Heart right ventricle (tissue), 16 donors: ENCODE results near the gene CAST. TPM values are rescaled to one million over a fixed set of nuclear protein-coding genes. Genes with fewer than 3 reads are reported as not detected.
A peak's percentile ranks its signal among the peaks of the same experiment; 100 is the strongest.

ENCODE experiments used
- ATAC-seq, 8 donors: fragments of 200-7000 bp; cut with Tn5 transposase; one replicate each; pipeline ENCODE4 v1.9.1; 2020; ENCODE audit warnings: mild to moderate bottlenecking in 8 of 8, moderate library complexity in 8 of 8, moderate number of reproducible peaks in 1 of 8
- DNase-seq, 2 donors: peaks; one replicate each; pipeline ENCODE4 v3.0.0-alpha.2; 2020
- H3K27ac ChIP-seq, 10 donors: fragments of 200-600 bp; sonication (generic) in 2 of 10; one replicate each; pipeline versions ENCODE4 v1.5.0 to v1.8.0; 2020 to 2022; ENCODE audit warnings: mild to moderate bottlenecking in 3 of 10
- H3K27me3 ChIP-seq, 7 donors: fragments of 200-600 bp; one replicate each; pipeline ENCODE4 v1.8.0; 2021 to 2022; ENCODE audit warnings: mild to moderate bottlenecking in 2 of 7
- H3K36me3 ChIP-seq, 9 donors: fragments of 200-600 bp; sonication (generic) in 1 of 9; one replicate each; pipeline versions ENCODE4 v1.5.0 to v1.8.0; 2020 to 2022; ENCODE audit warnings: mild to moderate bottlenecking in 2 of 9
- H3K4me1 ChIP-seq, 9 donors: fragments of 200-600 bp; sonication (generic) in 1 of 9; one replicate each; pipeline versions ENCODE4 v1.5.0 to v1.8.0; 2020 to 2022; ENCODE audit warnings: mild to moderate bottlenecking in 4 of 9
- H3K4me3 ChIP-seq, 10 donors: fragments of 200-600 bp; sonication (generic) in 2 of 10; one replicate each; pipeline versions ENCODE4 v1.5.0 to v1.8.0; 2020 to 2022; ENCODE audit warnings: mild to moderate bottlenecking in 7 of 10, moderate library complexity in 2 of 10
- H3K9me3 ChIP-seq, 11 donors: fragments of 200-600 bp in 10 of 11; sonication (generic) in 2 of 11; one replicate each; pipeline versions ENCODE4 v1.5.0 to v1.8.0; 2013 to 2022; ENCODE audit warnings: mild to moderate bottlenecking in 2 of 11, control low read depth in 1 of 11, moderate library complexity in 1 of 11
- CTCF ChIP-seq, 9 donors: fragments of 200-600 bp; sonication (generic) in 2 of 9; IDR thresholded peaks; one replicate each; pipeline versions ENCODE4 v1.5.0 to v1.8.0; 2021 to 2022; ENCODE audit warnings: antibody characterized with exemption in 9 of 9, mild to moderate bottlenecking in 5 of 9, moderate library complexity in 1 of 9
- WGBS, 2 donors: extraction: QIAGEN DNeasy Blood & Tissue Kit; methylation state at CpG; one replicate each; pipeline ENCODE4 v1.1.7; 2013; ENCODE audit warnings: inconsistent platforms in 1 of 2; 5-methylcytosine and 5-hydroxymethylcytosine counted together
- intact Hi-C, 10 donors: fragments of 100-400 bp; cut with DNase I; formaldehyde crosslinking; loops; one replicate each; pipeline versions ENCODE4 v1.11.1 to v1.14.2; 2022
- polyA plus RNA-seq, 2 donors: library from polyadenylated mRNA; stranded (reverse); fragments of 200-250 nt; gene quantifications; one replicate each; pipeline ENCODE4 v1.2.3, GENCODE V29; 2013
- total RNA-seq, 10 donors: library from RNA; stranded (reverse); fragmentation: NEBNext Ultra II Directional in 3 of 10; extraction: Animal tissue kit (Norgen Biotek cat#: 25700) in 3 of 10; gene quantifications; one replicate each; pipeline versions ENCODE4 v1.2.1 to v1.2.4, GENCODE V29; 2021 to 2023
- donor health status: Arrhythmogenic right ventricular cardiomyopathy.
- donor health status: ischemic (EF 13 %, LVEDD 7.1; RV severe dilation, severe dysfunction).
- donor health status: healthy with polysubstance abuse.
- donor health status: DM: no; HTN: yes; CAD: no.
- donor health status: DM: no; HTN: no; CAD: no.
- donor health status: ischemic (EF 25% LVEDD 6.9; RV normal size, moderate dysfunction).
- donor health status: ischemic (EF 25% LVEDD 5.7; RV mildly dilated, moderate dysfunction).
- donor health status: healthy.
- donor health status: DM: yes; HTN: yes; CAD: no.
- donor health status: Ischemic cardiomyopathy.
- donor health status: ischemic (EF 35%, LVEDD 5.7; RV mildly dilated, moderate dysfunction).
- donor health status: nonischemic (EF 11% LVEDD 7.7; RV severe dilation, severe dysfunction).
- donor health status: DM: yes; HTN: yes; CAD: no.
- donor health status: PGD.
- donor health status: ischemic (EF 29% LVEDD 5.4; RV normal size, mild dysfunction).
- donor health status: nonischemic (EF 23%, LVEDD 6.1; RV moderate dilation, normal function).

Gene CAST
- total and polyA plus RNA-seq, 12 donors: 174 to 783 (median 488) TPM

GRCh38 chr5:96699186-96699820, 37.1 kb downstream of the CAST start:
- 55 to 65% methylated on average over 3 of the region's 3 CpGs for WGBS, 2 donors
- no peak for DNase-seq
- H3K36me3 ChIP-seq: peaks cover 0 to 39% (median 0%) of the 10 kb centered on the region in 9 donors
- H3K9me3 ChIP-seq: no peaks in the 10 kb centered on the region
- H3K27me3 ChIP-seq: no peaks in the 10 kb centered on the region
- peak overlapping the region in 9 of 10 donors; percentile 4 to 98 (median 61) for H3K27ac ChIP-seq
- no peak for TF ChIP-seq CTCF (IDR thresholded peaks at IDR 0.05)
- H3K4me3 ChIP-seq: no peak overlapping the region
- no peak for ATAC-seq
- intact Hi-C loops: no loop called here
- peaks cover 0 to 45% (median 25%) of the 10 kb centered on the region in 9 donors for H3K4me1 ChIP-seq

DNA sequence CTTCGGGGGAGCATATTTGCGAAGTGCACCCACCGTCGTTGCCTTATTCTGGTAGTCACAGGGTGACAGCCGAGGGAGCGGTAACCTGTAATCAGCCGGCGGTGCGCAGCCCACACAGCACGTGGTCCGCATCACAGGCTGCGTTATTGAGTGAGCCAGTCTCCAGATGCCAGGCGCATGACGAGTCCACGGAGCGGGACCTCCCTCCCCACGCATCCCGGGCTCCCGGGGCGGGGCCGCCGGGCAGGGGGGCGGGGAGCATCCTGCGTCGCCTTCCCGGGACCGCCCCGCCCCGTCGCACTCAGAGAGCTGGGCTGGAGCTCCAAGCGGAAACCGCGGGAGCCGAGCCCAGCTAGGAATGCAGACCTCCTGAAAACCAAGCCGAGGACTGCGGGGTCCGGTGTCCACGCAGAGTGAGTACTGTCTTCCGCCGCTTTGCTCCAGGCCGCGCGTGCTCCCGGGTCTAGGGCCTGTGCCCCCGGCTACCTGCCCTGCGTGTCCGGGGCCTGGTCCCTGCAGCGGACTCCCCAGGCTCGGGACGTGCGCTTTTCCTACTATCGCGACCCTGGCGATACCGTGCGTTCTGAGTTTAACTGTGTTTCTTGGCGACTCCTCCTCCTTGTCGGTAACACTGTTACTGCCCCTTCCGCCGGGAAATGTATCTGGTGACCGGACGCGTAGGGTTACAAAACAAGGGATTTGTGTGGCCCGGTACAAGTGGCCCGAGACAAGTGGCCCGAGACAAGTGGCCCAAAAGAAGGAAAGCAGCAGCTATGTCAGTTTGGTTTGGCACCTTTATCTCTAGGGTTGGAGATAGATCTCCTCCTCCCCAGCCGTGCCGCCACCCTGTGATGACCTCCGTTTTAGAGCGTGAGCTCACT, 40.6 kb downstream of the CAST start:
- Histone ChIP-seq H3K27ac (peak overlapping the region; percentile 90 to 98 (median 95)), H3K36me3 (peaks cover 0 to 14% (median 0%) of the 10 kb centered on the region in 9 donors), H3K4me1 (peaks cover 0 to 80% (median 46%) of the 10 kb centered on the region in 9 donors), H3K9me3 (no peaks in the 10 kb centered on the region), H3K27me3 (no peaks in the 10 kb centered on the region), H3K4me3 (peak overlapping the region; percentile 55 to 84 (median 72))
- WGBS, 2 donors: 0 to 1% methylated on average over 70 of the region's 70 CpGs
- intact Hi-C loops: loop anchor here in 5 of 10 donors (1.0 to 10.0 kb wide), 4 partner anchors 40 to 848 kb away; partner anchors contain the start of gene CAST (in 4 of the 5)
- no peak for TF ChIP-seq CTCF (IDR thresholded peaks at IDR 0.05)
- ATAC-seq (peak; percentile 97 to 99 (median 98)), DNase-seq (peak; percentile 94 to 95)

GRCh38 chr5:96703384-96703920, 41.3 kb downstream of the CAST start:
- WGBS, 2 donors: 12 to 15% methylated on average over 7 of the region's 7 CpGs
- peaks cover 0 to 87% (median 47%) of the 10 kb centered on the region in 9 donors for H3K4me1 ChIP-seq
- ATAC-seq (peak in 1 of 8 donors; percentile 1), DNase-seq (no peak)
- no peaks in the 10 kb centered on the region for H3K27me3 ChIP-seq
- no peaks in the 10 kb centered on the region for H3K9me3 ChIP-seq
- H3K36me3 ChIP-seq: peaks cover 0 to 7% (median 0%) of the 10 kb centered on the region in 9 donors
- TF ChIP-seq CTCF (IDR thresholded peaks at IDR 0.05): no peak
- peak overlapping the region; percentile 55 to 84 (median 72) for H3K4me3 ChIP-seq
- intact Hi-C loops: loop anchor here in 5 of 10 donors (1.0 to 10.0 kb wide), 4 partner anchors 39 to 849 kb away; partner anchors contain the start of gene CAST (in 4 of the 5)
- peak overlapping the region; percentile 90 to 98 (median 95) for H3K27ac ChIP-seq

- peaks cover 0 to 3% (median 0%) of the 10 kb centered on the region in 9 donors for H3K36me3 ChIP-seq
- H3K4me3 ChIP-seq: peak overlapping the region; percentile 55 to 84 (median 72)
- H3K9me3 ChIP-seq: no peaks in the 10 kb centered on the region
- H3K27ac ChIP-seq: peak overlapping the region in 9 of 10 donors; percentile 94 to 98 (median 95)
- intact Hi-C loops: loop anchor here in 5 of 10 donors (1.0 to 10.0 kb wide), 4 partner anchors 38 to 849 kb away; partner anchors contain the start of gene CAST (in 4 of the 5)
- ATAC-seq: no peak
- DNase-seq: no peak
- no peaks in the 10 kb centered on the region for H3K27me3 ChIP-seq
- H3K4me1 ChIP-seq: peaks cover 0 to 91% (median 52%) of the 10 kb centered on the region in 9 donors
- TF ChIP-seq CTCF (IDR thresholded peaks at IDR 0.05): no peak
- WGBS, 2 donors: 51 to 57% methylated on average over 4 of the region's 4 CpGs
These were observed 41.8 kb downstream of the CAST start for GRCh38 chr5:96703995-96704394.
